Mononuclear cell (primary cell): ENCODE results near the gene CTDNEP1. TPM values are rescaled to one million over a fixed set of nuclear protein-coding genes. Genes with fewer than 3 reads are reported as not detected.

Experiments used
- H3K27me3 ChIP-seq: 2 replicates; pipeline ENCODE4 v1.6.0; 2011; ENCODE audit warnings: low read length, control low read depth; ENCODE audit not compliant: insufficient read depth
- H3K4me1 ChIP-seq: 2 replicates; pipeline ENCODE4 v1.5.1; 2011; ENCODE audit warnings: mild to moderate bottlenecking, low read length, control low read depth; ENCODE audit not compliant: insufficient read depth
- H3K4me3 ChIP-seq: 2 replicates; pipeline ENCODE4 v1.5.1; 2011; ENCODE audit warnings: mild to moderate bottlenecking, low read length, moderate library complexity
- H3K9me3 ChIP-seq: 2 replicates; pipeline ENCODE4 v1.5.1; 2011; ENCODE audit warnings: low read depth, mild to moderate bottlenecking, control low read depth, low read length
- total RNA-seq: library from RNA; depleted of rRNA; stranded (reverse); fragments of >200 nt; gene quantifications from one replicate; pipeline ENCODE4 v1.2.3, GENCODE V29; 2012

CTDNEP1 gene
- total RNA-seq, 1 donor = 38.8 TPM

GRCh38 chr17:7242717-7243452 is 8.6 kb downstream of the CTDNEP1 start:
- Histone ChIP-seq H3K4me3 (peak overlapping the region; percentile 100), H3K4me1 (peaks cover 29% of the 10 kb centered on the region), H3K9me3 (no peaks in the 10 kb centered on the region), H3K27me3 (no peaks in the 10 kb centered on the region)

GRCh38 chr17:7241783-7242716 is 9.5 kb downstream of the CTDNEP1 start, which contains the start of gene GABARAP:
TSS of gene GABARAP (minus strand) at chr17:7242449. CDS start at chr17:7242330, 119 bp downstream.
- no peaks in the 10 kb centered on the region for H3K9me3 ChIP-seq
- no peaks in the 10 kb centered on the region for H3K27me3 ChIP-seq
- peaks cover 34% of the 10 kb centered on the region for H3K4me1 ChIP-seq
- H3K4me3 ChIP-seq = peak within 1 kb of the TSS; percentile 100

- H3K4me1 ChIP-seq = peaks cover 41% of the 10 kb centered on the region
- H3K9me3 ChIP-seq = no peaks in the 10 kb centered on the region
- peak overlapping the region; percentile 100 for H3K4me3 ChIP-seq
- H3K27me3 ChIP-seq = no peaks in the 10 kb centered on the region
Measured at GRCh38 chr17:7241090-7241733, 10.3 kb downstream of the CTDNEP1 start.

GRCh38 chr17:7240375-7240774 is 11.2 kb downstream of the CTDNEP1 start:
- Histone ChIP-seq H3K4me1 (peaks cover 49% of the 10 kb centered on the region), H3K4me3 (peak overlapping the region; percentile 100), H3K27me3 (no peaks in the 10 kb centered on the region), H3K9me3 (no peaks in the 10 kb centered on the region)

DNA sequence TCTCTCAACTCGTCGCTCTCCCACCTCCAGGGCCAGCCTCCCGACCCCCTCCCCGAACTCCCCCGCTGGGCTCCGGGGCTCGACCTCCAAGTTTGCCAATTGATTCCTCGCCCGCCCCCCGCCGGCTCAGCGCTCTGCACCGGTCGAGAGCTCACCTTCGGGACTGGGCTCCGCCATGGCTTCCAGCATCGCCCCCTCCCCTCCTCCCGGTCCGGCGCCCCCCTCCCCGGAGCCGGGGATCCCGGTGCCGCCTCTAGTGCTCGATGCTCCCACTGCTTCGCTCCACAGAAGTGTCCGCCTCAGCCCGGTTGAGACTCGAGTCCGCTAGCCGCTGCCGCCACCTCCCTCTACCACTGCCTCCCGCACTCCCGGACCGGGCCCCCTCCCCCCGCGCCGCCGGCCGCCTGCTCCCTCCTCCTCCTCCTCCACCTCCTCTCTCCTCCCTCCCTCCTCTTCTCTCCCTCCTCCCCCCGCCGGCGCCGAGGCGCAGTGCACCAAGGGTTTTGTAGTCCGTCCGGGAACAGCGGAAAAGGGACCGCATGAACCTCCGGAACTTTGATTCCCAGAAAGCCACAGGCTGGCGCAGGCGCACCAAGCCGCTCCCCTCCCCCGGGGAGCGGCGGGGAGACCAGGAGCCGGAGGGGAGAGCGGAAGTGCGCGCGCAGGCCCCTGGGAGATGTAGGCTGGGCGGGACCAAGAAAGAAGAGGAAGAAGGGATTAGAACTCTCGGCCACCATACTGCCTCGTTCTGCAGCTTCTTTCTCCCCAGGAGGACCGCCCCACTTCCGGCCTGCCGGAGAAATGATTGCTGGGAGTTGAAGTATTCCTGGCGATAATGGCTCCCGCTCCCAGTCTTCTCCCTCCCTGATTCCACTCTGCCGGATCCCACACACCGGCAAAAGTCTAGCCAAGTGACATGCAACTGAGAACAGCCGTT is 12.2 kb downstream of the CTDNEP1 start, which contains the start of gene PHF23:
Gene PHF23, minus strand, starts transcription at position 367 of the 937 bp plus-strand sequence. Its CDS starts 178 bp downstream, at position 189.
- Histone ChIP-seq H3K4me1 (peaks cover 59% of the 10 kb centered on the region), H3K27me3 (no peaks in the 10 kb centered on the region), H3K9me3 (no peaks in the 10 kb centered on the region), H3K4me3 (peak within 1 kb of the TSS; percentile 100)

DNA sequence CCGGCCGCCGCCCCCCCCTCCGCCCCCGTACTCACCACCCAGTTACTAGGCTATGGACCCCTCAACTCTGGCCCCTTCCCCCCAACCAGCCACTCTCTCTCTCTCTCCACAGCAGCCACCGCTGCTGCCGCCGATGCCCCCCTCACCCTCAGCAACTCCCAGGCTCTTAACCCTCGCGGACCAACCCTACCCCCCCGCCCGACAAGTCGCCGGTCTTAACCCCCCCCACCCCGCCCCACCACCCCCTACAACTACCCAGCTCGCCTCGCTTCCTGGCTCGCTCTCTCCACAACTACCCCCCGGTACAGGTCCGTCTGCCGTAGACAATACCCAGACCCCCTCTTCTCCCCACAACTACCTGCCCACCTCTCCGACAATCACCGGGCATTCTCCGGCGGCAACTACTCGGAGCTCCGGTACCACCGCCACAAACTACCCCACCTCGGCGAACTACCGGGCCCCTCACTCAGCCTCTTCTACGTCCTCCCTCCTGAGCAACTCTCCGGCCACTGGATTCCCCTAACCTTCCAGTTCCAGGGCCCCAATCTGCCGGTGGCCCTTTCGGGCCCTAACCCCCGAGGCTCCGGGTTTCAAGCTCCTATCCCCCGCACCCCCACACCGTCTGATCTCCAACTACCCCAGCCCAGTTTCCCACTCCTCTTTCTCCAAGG is 13.0 kb downstream of the CTDNEP1 start:
- H3K4me3 ChIP-seq = peak overlapping the region; percentile 100
- H3K4me1 ChIP-seq = peaks cover 61% of the 10 kb centered on the region

DNA sequence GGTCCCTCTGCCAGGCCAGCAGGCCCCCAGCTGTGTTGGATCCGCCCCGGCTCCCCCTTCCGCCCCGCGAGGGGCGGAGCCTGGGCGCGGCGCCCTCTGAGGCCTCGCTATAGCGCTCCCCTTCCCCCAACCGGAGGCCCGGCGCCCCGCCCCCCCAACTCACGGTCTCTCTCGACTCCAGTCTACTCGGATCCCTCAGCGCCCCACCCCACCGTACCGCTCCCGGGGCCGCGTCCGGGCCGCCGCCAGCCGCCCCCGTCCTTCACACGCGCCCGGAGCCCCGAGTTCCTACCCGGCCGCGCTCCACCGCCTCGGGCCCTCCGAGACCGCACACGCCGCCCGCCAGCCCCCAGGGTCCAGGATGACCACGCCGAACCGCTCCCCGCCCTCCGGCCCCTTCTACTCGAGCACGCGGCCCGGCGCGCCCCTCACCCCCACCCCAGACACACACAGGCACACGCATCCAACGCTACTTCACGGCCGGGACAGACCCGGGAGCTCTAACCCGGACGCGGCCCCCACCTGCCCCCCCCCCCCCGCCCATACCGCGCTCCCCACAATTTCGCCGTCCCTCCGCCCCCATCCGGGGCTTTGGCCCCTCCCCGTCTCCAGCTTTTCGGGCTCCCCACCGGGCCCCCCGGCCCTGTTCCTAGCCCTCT is 13.6 kb downstream of the CTDNEP1 start:
- Histone ChIP-seq H3K9me3 (no peaks in the 10 kb centered on the region), H3K27me3 (no peaks in the 10 kb centered on the region), H3K4me3 (peak overlapping the region; percentile 100), H3K4me1 (peaks cover 63% of the 10 kb centered on the region)

More for the DNA sequence above, 13.0 kb downstream of the CTDNEP1 start:
- H3K9me3 ChIP-seq = no peaks in the 10 kb centered on the region
- H3K27me3 ChIP-seq = no peaks in the 10 kb centered on the region

DNA sequence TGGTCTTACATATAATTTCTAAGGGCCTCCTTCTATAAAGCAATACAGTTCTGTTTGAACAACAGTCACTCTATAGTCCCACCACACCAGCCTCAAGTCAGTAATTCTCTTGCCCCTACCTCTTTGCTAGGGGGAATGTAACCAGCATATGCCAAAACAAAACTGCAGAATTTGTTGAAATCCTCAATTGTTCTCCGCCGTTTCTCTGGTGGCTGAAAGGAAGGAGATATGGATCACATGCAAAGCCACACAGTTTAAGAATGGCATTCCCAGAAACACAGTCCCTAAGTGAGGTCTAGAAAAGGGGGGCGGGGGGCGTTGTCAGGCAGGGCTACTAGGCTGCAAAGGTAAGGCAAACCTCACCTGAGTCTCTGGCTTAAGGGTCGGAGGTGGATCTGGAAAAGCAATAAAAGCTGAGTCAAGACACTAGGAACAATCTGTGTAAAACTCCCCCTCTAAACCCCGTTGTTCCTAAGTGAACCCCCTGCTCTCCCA is 14.2 kb downstream of the CTDNEP1 start:
- peaks cover 68% of the 10 kb centered on the region for H3K4me1 ChIP-seq
- no peaks in the 10 kb centered on the region for H3K27me3 ChIP-seq
- H3K4me3 ChIP-seq = peak overlapping the region; percentile 50
- H3K9me3 ChIP-seq = no peaks in the 10 kb centered on the region

GRCh38 chr17:7236808-7237207 is 14.7 kb downstream of the CTDNEP1 start:
- peaks cover 73% of the 10 kb centered on the region for H3K4me1 ChIP-seq
- H3K27me3 ChIP-seq = no peaks in the 10 kb centered on the region
- H3K9me3 ChIP-seq = no peaks in the 10 kb centered on the region
- H3K4me3 ChIP-seq = no peak overlapping the region

DNA sequence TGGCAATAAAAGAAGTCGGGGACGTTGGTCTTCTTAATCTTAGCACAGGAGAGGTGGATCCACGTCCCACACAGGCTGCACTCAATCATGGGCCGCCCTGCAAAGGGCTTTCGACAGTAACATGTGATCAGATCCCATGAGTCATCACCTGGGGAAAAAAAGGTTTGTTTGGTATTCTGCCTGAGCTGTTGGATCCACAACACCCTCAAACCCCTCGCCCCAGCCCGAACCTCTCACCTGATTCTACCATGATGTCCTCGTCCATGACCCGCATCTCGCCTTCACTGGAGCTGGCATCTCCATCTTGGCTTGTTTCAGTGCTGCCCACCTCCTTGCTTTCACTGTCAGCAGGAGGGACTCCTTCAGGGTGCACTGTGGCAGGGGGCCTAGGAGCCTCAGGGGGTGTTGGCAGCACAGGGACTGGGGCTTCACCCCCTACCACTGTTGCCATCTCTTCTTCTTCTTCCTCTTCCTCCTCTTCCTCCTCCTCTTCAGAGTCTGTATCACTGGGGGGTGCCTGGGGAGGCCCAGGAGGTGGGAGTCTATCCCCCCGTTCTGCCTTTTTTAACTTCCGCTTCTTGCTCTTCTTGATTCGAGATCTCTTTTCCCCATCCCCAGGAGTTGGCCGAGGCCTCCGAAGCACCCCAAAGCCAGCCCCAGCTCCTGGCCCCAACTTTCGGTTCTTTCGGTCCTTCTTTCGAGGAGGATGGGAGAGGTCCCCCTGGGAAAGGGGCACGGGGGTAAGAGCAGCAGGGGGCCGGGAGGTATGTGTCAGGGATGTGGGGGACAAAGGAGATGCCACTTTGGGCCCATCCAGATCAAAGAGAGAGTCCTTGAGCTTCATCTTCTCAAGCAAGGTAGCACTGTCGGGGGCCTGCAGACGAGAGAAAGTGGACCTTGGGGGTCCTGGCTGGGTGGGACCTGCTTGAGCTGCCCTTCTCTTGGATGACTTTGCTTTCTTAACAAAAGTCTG is 15.6 kb downstream of the CTDNEP1 start:
- no peak overlapping the region for H3K4me3 ChIP-seq
- no peaks in the 10 kb centered on the region for H3K27me3 ChIP-seq
- H3K4me1 ChIP-seq = peaks cover 69% of the 10 kb centered on the region
- no peaks in the 10 kb centered on the region for H3K9me3 ChIP-seq

DNA sequence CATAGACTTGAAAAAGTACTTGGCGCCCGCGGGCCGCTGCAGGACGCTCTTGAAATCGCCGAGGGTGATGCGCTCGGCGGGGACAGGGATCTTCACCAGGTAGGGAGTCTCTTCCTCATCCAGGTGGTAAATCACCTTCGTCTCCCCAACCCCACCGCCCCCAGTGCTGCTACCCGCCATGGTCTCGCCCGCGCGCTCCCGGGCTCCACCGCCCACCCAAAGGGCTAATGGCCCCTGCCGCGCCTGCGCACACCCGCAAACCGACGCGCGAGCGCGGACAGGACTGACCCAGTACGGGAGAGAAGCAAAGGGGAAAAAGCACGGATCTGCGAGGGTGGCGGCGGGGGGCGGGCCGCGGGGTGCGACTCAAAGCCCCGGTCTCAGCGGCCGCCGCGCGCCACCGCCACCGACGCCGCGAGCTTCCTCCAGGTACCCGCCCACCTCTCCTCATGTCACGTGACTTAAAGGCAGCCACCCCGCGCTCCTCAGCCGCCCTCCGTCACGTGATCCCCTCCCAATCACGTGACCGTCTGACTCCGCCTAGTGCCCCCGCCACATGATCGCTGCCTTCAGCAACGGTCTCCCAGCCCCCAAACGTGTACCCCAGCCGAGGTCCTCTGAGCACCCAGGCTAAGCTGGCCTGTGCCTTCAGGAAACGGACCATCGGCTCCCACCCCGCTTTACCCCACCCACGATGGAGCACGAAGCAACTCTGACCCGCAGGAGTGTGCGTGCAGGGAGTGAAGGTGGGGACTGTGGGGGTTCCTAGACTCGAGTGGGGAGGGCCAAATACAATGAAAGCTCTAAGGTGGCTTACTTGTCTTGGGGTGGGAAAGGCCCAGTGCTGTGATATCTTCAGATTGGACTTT is 17.2 kb downstream of the CTDNEP1 start, which contains the start of gene DVL2:
Gene DVL2, minus strand, starts transcription at position 435 of the 869 bp plus-strand sequence. Its CDS starts 255 bp downstream, at position 180.
- peak within 1 kb of the TSS; percentile 82 for H3K4me3 ChIP-seq
- peaks cover 55% of the 10 kb centered on the region for H3K4me1 ChIP-seq
- no peaks in the 10 kb centered on the region for H3K27me3 ChIP-seq
- no peaks in the 10 kb centered on the region for H3K9me3 ChIP-seq
